Hepatocyte (in vitro differentiated cells): ENCODE data around the gene TMX1.

ENCODE experiments used
- EZH2 ChIP-seq: fragments of 200-600 bp; sonication (generic); IDR thresholded peaks from 2 replicates; pipeline ENCODE4 v1.6.1; 2016; ENCODE audit warnings: antibody characterized with exemption, mild to moderate bottlenecking, borderline replicate concordance
- EZH2phosphoT487 ChIP-seq: fragments of 200-600 bp; sonication (generic); IDR thresholded peaks from one replicate; pipeline ENCODE4 v1.6.1; 2018; ENCODE audit warnings: antibody characterized with exemption, mild to moderate bottlenecking, low read depth, moderate library complexity; ENCODE audit not compliant: unreplicated experiment, severe bottlenecking
- TF ChIP-seq, protein P1 (sequence below): fragments of 200-600 bp; sonication (generic); IDR thresholded peaks from 2 replicates; pipeline ENCODE4 v1.5.1; 2016; ENCODE audit warnings: antibody characterized with exemption, mild to moderate bottlenecking; ENCODE audit not compliant: poor library complexity

DNA sequence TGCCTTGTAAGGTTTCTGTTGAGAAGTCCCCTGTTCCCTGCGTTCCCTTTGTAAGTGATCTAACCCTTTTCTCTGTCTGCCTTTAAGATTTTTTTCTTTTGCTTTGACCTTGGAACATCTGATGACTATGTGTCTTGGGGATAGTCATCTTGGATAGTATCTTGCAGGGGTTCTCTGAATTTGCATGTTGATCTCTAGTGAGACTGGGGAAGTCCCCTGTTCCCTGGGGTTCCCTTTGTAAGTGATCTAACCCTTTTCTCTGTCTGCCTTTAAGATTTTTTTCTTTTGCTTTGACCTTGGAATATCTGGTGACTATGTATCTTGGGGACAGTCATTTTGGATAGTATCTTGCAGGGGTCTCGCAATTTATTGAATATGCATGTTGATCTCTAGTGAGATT, 38.2 kb upstream of the TMX1 start:
- TF ChIP-seq, protein P1, sequence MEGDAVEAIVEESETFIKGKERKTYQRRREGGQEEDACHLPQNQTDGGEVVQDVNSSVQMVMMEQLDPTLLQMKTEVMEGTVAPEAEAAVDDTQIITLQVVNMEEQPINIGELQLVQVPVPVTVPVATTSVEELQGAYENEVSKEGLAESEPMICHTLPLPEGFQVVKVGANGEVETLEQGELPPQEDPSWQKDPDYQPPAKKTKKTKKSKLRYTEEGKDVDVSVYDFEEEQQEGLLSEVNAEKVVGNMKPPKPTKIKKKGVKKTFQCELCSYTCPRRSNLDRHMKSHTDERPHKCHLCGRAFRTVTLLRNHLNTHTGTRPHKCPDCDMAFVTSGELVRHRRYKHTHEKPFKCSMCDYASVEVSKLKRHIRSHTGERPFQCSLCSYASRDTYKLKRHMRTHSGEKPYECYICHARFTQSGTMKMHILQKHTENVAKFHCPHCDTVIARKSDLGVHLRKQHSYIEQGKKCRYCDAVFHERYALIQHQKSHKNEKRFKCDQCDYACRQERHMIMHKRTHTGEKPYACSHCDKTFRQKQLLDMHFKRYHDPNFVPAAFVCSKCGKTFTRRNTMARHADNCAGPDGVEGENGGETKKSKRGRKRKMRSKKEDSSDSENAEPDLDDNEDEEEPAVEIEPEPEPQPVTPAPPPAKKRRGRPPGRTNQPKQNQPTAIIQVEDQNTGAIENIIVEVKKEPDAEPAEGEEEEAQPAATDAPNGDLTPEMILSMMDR: no peak
- TF ChIP-seq EZH2 (no peak), EZH2phosphoT487 (no peak)
